ENCODE results near the gene KCNQ2. TPM values are rescaled to one million over a fixed set of nuclear protein-coding genes. Genes with fewer than 3 reads are reported as not detected.

Gene KCNQ2
- total RNA-seq, 2 donors from 2014 or later: 1.8 to 3.0 TPM

GRCh38 chr20:63486300-63486855 lies 13.9 kb upstream of the KCNQ2 start:
- intact Hi-C loops (cut with DNase I): no loop called here
- DNase-seq (no peak), ATAC-seq (no peak)
- Histone ChIP-seq H3K4me1 (peaks cover 11% of the 10 kb centered on the region), H3K36me3 (replicated peaks in 1 of 2; ENCODE audit: insufficient read depth in 1 of 2, low read depth in 2 of 2) (no peaks in the 10 kb centered on the region), H3K27me3 (peaks cover 0 to 4% of the 10 kb centered on the region in 2 donors), H3K27ac (no peak overlapping the region), H3K9me3 (no peaks in the 10 kb centered on the region), H3K4me3 (no peak overlapping the region)
- 90 to 91% methylated on average over 13 to 15 of the region's 17 CpGs for WGBS, 2 donors
- TF ChIP-seq POLR2A (IDR thresholded peaks at IDR 0.05) (no peak), CTCF (IDR thresholded peaks at IDR 0.05) (no peak)

- H3K4me3 ChIP-seq: no peak overlapping the region
- no peak overlapping the region for H3K27ac ChIP-seq
- no peaks in the 10 kb centered on the region for H3K36me3 ChIP-seq (replicated peaks in 1 of 2; ENCODE audit: insufficient read depth in 1 of 2, low read depth in 2 of 2)
- TF ChIP-seq POLR2A (IDR thresholded peaks at IDR 0.05) (no peak), CTCF (IDR thresholded peaks at IDR 0.05) (no peak)
- DNase-seq: no peak
- no peak for ATAC-seq
- no peaks in the 10 kb centered on the region for H3K9me3 ChIP-seq
- 31 to 51% methylated on average over 7 to 18 of the region's 18 CpGs for WGBS, 2 donors
- H3K27me3 ChIP-seq: peaks cover 0 to 8% of the 10 kb centered on the region in 2 donors
- peaks cover 11% of the 10 kb centered on the region for H3K4me1 ChIP-seq
- intact Hi-C loops (cut with DNase I): no loop called here
Measured at GRCh38 chr20:63484651-63485403, 12.4 kb upstream of the KCNQ2 start.

- peaks cover 0 to 8% of the 10 kb centered on the region in 2 donors for H3K27me3 ChIP-seq
- intact Hi-C loops (cut with DNase I): no loop called here
- DNase-seq (no peak), ATAC-seq (no peak)
- no peaks in the 10 kb centered on the region for H3K36me3 ChIP-seq (replicated peaks in 1 of 2; ENCODE audit: insufficient read depth in 1 of 2, low read depth in 2 of 2)
- WGBS, 2 donors: 33 to 44% methylated on average over 7 to 17 of the region's 17 CpGs
- no peak overlapping the region for H3K27ac ChIP-seq
- no peak overlapping the region for H3K4me3 ChIP-seq
- H3K4me1 ChIP-seq: peaks cover 11% of the 10 kb centered on the region
- no peak for TF ChIP-seq CTCF (IDR thresholded peaks at IDR 0.05)
- no peak for TF ChIP-seq POLR2A (IDR thresholded peaks at IDR 0.05)
- H3K9me3 ChIP-seq: no peaks in the 10 kb centered on the region
Measured at GRCh38 chr20:63484236-63484635, 11.8 kb upstream of the KCNQ2 start.

GRCh38 chr20:63483834-63484233 lies 11.4 kb upstream of the KCNQ2 start:
- ATAC-seq: no peak
- H3K27me3 ChIP-seq: peaks cover 0 to 8% of the 10 kb centered on the region in 2 donors
- intact Hi-C loops (cut with DNase I): no loop called here
- no peaks in the 10 kb centered on the region for H3K36me3 ChIP-seq (replicated peaks in 1 of 2; ENCODE audit: insufficient read depth in 1 of 2, low read depth in 2 of 2)
- H3K4me3 ChIP-seq: no peak overlapping the region
- peak overlapping the region in 1 of 4 donors; percentile 50 for H3K27ac ChIP-seq
- TF ChIP-seq POLR2A (IDR thresholded peaks at IDR 0.05) (no peak), CTCF (IDR thresholded peaks at IDR 0.05) (no peak)
- 63 to 80% methylated on average over 7 of the region's 12 CpGs for WGBS, 2 donors
- H3K9me3 ChIP-seq: no peaks in the 10 kb centered on the region
- DNase-seq: no peak
- H3K4me1 ChIP-seq: peaks cover 11% of the 10 kb centered on the region
